Globus pallidus (tissue), 1 donor: ENCODE data around the gene SIGLEC9.

Source experiments
- DNase-seq: peaks from one replicate; pipeline ENCODE4 v3.0.0-alpha.2; 2015; ENCODE audit warnings: low spot score

The SIGLEC9 gene

DNA sequence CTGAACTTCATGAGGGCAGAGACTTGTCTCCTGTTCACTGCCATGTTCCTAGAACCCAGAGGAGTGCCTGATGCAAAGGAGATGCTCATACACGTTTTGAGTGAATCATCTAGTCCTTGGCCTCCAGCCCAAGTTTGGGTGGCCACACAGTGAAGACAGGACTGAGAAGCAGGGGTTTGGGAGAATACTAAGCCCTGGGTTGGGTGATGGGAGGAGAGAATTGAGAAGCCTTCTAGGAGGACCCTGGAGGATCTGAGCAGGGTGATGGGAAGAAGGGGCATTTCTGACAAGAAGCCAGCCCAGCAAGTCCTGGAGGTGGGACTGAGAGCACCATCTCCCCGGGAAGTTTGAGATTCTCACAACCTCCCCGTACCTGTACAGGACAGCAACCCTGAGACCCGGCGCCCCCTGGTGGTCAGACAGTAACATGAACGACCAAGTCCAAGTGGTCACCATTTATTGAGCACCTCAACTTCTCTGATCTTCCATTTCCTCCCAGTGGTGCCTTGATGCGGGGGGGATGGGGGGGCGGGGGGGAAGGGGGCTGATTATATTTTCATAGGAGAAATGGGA lies 27.5 kb upstream of the SIGLEC9 start:
- DNase-seq, result peak; percentile 29

- no peak for DNase-seq
Measured at GRCh38 chr19:51097796-51098195, 26.9 kb upstream of the SIGLEC9 start.

- DNase-seq, result no peak
Measured at GRCh38 chr19:51098365-51099046, 26.2 kb upstream of the SIGLEC9 start.

DNA sequence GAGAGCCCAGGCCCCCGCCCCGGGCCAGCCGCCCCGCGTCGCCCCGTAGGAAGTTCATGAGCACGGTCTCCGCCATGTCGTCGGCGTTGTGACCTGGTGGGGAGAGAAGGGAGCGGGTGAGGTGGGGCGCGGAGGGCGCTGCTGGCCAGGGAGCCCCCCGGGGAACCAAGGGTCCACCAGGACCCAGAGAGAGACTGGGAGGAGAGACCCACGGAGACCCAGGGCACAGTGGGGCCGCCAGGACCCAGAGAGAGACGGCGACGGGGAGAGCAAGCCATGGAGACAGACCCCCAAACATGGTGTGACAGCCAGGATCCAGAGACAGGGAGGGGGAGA lies 25.7 kb upstream of the SIGLEC9 start:
- no peak for DNase-seq

DNA sequence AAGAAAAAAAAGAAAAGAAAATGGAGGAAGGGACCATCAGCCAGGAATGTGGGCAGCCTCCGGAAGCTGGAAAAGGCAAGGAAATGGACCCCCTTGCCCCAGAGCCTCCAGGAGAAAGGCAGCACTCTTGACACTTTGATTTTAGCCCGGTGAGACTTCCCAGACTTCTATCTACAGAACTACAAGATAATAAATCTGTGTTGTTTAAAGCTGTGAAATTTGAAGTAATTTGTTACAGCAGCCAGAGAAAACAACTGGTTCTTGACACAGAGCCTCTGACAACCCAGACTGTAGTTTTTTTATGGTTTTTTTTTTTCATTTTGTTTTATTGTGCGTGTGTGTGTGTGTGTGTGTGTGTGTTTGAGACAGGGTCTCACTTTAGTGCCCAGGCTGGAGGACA lies 24.1 kb upstream of the SIGLEC9 start:
- DNase-seq, result no peak

- no peak for DNase-seq
Measured at GRCh38 chr19:51101171-51101865, 23.4 kb upstream of the SIGLEC9 start.

DNA sequence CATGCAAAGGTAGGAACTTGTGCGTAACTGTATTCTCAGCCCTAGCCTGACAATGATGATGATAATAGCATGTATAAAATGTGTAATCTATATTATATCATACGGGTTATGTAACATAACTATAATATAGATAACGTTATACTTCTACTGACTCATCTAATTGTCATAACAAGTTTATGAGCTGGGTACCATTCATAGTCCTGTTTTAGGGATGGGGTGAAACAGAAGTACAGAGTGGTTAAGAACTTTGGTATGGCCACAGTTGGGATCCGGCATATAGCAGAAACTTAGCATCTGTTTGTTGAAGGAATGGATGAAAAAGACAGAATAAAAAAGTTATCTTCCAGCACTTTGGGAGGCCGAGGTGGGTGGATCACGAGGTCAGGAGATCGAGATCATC lies 21.7 kb upstream of the SIGLEC9 start:
- DNase-seq, result no peak

DNA sequence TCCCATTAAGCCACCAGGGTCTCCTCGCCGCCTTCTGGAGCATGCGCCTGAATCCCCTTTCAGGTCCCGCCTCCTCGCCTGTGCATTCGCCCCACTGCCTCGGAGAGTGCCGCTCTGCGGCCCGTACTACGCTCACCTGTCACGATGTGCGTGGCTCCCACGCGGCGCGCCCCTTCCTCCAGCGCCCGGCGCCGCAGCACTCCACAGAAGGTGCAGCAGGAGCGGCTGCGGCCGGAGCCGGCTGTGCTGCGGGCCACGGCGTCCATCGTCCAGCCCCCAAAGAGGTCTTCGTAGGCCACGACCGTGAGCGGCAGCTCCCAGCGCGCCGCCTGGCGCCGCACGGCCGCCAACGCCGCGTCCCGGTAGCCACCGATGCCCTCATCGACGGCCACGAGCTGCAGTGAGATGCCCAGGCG lies 20.8 kb upstream of the SIGLEC9 start:
- no peak for DNase-seq

DNA sequence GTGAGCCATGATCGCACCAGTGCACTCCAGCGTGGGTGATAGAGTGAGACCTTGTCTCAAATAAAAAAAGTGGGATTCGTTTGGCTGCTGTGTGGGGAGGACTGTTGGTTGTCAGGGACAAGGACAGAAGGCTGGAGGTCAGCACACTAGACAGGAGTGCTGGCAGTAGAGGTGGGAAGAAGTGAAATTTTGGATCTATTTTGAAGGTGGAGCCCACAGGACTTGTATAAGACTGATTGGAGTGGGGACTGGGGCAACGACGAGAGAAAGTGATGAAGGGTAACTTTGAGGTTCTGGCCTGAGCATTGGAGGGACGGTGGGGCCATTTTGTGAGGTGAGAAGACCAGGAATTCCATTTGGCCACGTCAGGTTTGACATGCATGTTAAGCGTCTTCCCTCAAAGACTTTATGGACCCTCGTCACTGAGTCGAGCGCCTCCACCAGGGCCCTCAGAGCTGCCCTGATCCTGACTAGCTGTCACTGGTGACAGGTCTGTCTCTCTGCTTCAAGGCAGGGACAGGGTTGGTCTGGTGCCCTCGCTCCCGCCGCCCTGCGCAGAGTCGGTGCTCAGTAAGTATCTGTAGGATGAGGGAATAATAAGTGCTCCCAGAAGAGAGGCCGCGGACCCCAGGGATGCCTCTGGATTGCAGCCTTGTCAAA lies 17.2 kb upstream of the SIGLEC9 start:
- no peak for DNase-seq

DNA sequence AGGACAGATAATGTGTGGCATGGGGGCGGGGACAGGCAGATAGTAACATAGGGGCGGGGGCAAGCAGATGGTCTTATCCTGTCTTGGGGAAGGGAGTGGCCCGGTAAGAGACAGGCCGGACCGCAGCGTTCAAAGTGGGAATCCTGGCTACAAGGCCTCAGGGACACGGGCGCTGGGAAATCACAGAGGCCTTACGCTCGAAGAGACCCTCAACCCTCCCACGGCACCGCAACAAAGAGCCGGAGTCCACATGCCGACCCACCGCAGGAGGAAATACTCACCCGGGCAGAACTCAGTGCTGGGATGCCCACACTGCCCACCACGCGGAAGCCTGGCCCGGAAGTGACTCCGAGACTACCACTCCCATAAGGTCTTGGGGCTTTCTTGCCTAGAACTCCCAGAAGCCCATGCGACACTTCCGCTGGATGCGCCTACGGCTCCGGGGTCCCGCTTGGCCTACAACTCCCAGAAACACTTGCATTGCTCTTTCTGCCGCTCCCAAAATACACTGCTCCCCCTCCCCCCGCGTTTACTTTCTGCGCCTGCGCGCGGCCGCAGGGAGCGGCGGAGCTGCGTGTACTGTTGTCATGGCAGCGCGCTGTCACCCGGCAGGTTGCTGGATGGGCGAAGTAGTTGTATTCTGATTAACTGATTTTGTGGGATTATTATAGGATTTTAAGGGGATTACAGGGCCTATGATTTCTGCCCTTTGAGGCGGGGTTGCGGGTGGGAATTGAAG lies 16.5 kb upstream of the SIGLEC9 start, which contains the start of gene CTU1:
CTU1 (minus strand) TSS at position 344 of the 739 bp plus-strand sequence. CDS start 3,840 bp downstream, outside the sequence.
- peak; percentile 100 for DNase-seq

GRCh38 chr19:51108805-51109146 lies 15.9 kb upstream of the SIGLEC9 start:
- no peak for DNase-seq

- DNase-seq, result no peak
Measured at GRCh38 chr19:51110666-51110971, 14.1 kb upstream of the SIGLEC9 start.

DNA sequence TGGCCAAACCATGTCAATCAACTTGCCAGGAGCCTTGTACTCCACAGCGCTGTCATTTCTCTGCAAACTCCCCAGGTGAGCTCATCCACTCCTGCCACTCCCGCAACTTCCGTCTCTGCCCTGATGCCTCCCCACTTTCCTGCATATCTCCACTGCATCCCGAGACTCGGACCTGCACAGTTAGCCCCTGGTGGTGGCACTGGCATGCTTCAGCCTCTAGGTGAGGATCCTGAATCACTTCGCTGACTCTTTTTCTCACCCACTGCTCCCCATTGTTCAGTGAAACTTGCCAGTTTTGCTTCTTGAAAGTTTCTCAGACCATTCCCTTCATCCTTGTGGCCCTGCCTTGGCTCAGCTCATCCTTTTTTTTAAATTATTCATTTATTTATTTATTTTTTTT lies 13.1 kb upstream of the SIGLEC9 start:
- DNase-seq, result no peak

DNA sequence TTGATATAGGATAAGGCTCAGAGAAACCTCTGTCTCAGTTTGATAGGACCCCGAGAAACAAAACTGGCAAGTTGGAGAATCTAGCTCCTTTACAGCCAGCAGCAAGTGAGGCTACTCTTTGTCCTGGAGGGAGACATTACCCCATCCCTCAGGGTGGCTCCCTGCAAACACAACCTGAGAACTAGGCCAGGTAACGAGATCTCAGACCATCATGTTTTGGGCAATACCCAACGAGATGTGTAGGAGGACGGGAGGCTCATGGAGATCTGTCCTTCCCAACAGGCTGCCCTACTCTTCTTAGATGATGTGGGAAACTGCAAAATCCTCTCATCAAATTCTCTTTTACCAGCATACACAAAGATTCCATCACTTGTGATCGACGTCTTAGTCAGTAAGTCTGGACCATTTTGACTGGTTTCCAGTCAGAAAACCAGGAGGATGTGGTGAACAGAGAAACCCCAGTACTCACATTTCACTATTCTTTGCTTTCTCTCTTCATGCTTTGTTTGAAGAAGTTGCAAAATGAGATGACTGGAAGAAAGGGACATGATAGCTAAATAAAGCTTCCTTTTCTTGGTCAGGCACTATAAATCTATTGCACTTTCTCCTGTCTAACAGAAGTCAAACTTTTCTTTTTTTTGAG lies 10.5 kb upstream of the SIGLEC9 start:
- DNase-seq, result no peak

DNA sequence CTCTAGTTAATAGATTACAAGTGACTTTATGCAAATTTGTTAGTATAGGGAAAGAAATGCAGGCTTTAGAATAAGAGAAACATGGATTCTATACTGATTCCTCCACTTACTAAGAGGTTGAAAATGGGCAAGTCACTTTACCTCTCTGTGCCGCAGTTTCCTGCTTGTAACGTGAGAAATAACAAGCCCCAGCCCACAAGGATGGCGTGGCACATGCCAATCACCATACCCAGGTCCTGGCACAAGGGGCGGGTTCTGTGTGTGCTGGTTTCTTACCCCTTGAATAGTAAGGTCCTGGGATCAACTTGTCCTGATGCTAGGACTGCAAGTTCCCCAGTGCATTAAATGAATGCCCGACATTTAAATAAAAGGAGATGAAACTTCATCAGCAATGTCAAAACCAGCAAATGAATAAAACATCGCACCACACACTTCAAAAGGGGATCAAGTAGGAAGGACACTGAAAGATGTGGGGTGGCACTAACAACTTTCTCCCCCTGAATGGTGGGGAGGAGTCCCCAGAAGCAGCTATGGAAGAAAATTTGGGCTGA lies 7.9 kb upstream of the SIGLEC9 start:
- DNase-seq, result no peak

DNA sequence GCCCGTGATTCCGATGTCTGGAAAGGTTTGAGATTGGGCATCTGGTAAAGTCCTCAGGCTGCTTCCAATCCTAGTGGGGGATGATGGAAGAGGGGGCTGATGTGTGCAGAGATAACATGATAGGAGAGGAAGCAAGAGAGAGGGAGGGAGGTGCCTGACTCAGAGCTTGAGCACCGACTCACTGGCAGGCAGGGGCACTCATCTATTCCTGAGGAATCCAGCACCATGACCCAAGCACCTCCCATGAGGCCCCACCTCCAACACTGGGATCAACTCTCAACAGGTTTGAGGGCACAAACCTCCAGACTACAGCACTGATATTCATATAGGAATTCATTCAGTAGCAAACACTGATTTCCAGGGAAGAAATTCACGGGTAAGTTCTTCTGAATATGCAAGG lies 5.6 kb upstream of the SIGLEC9 start:
- DNase-seq, result no peak

- DNase-seq, result no peak
Measured at GRCh38 chr19:51119611-51120010, 5.1 kb upstream of the SIGLEC9 start.

- no peak for DNase-seq
Measured at GRCh38 chr19:51120160-51120559, 4.5 kb upstream of the SIGLEC9 start.

DNA sequence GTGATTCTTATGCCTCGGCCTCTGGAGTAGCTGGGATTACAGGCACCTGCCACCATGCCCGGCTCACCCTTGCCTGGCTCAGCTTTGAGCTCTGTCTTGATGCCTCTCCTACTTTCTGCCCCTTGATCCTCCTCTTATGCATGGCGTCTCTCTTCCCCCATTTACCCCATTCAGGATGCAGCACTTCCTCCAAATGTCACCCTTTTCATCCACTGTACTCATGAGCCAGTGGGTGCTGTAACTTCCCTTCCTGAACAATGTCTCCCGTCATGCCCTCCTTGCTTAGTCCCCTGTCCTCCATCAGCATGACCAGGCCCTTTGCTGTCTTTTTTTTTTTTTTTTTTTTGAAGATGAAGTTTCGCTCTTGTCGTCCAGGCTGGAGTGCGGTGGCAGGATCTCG lies 3.4 kb upstream of the SIGLEC9 start:
- DNase-seq, result no peak

DNA sequence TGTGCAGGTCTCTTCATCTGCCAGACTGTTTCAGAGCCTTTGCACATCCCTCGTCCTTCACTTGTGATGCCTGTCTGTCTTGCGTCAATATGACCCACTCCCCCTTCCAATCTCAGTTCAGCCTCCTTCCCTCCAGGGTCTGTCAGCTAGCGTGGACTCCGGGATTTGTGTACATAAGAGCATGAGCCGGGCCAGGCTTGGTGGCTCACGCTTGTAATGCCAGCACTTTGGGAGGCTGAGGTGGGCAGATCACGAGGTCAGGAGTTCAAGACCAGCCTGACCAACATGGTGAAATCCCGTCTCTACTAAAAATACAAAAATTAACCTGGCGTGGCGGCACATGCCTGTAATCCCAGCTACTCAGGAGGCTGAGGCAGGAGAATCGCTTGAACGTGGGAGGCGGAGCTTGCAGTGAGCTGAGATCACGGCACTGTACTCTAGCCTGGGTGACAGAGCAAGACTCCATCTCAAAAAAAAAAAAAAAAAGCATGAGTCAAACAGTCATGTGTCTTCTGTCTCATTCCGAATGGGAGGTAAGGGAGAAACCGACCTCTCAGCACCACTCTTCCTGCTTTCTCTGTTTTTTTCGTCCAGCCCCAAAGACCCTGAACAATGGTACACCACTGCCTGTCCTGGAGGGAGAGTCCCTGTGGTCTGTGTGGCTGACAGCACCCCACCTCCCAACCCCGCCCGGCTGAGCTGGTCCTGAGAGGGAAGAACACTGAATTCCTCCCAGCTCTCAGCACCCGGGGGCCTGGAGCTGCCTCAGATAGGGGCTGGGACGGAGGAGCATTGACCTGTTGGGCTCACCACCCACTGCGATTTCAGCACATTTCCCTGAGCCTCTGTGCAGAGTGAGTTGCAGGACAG lies 2.4 kb upstream of the SIGLEC9 start:
- DNase-seq, result no peak

DNA sequence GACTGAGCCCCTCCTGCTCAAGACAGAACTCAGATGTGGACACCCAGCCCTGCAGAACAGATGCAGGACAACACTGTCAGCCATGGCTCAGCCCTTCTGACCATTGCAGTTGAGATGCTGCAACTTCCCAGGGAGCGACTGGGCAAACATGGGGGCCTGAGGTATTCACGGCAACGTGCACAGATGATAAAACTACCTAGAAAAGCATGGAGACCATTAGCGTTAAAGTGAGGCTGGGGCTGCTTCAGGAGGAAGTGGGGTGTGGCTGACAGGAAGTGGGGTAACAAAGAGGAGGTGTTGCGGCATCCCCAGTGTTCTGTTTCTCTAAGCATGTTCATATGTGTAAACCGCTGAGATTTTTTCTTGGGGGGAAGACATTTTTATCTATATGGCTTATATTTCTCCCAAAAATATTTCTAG lies 1.3 kb upstream of the SIGLEC9 start:
- no peak for DNase-seq
